NCI-H1105 (cell line): ENCODE results near the gene DMD.
"Not testable (repeated sequence)": the region's sequence is repeated elsewhere in the genome, so short reads cannot be mapped to it uniquely, and the experiment has no call there.

Experiments
- DNase-seq: peaks from one replicate; lab custom pipeline; 2025; lab: John Stamatoyannopoulos, UW

DMD gene

GRCh38 chrX:33149580-33149979 is 61.8 kb downstream of the DMD start:
- no peak for DNase-seq

DNA sequence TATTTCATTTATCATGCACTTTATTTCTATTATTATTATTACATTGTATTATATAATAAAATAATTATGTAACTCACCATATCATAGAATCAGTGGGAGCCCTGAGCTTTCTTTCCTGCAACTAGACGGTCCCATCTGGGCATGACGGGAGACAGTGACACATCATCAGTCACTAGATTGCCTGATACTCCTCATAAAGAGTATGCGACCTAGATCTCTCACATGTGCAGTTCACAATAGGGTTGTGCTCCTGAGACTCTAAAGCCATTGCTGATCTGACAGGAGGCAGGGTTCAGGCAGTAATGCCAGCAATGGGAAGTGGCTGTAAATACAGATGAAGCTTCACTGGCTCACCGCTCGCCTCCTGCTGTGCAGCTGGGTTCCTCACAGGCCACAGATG is 62.3 kb downstream of the DMD start:
- DNase-seq = no peak

GRCh38 chrX:33142331-33142730 is 69.0 kb downstream of the DMD start:
- no peak for DNase-seq

DNA sequence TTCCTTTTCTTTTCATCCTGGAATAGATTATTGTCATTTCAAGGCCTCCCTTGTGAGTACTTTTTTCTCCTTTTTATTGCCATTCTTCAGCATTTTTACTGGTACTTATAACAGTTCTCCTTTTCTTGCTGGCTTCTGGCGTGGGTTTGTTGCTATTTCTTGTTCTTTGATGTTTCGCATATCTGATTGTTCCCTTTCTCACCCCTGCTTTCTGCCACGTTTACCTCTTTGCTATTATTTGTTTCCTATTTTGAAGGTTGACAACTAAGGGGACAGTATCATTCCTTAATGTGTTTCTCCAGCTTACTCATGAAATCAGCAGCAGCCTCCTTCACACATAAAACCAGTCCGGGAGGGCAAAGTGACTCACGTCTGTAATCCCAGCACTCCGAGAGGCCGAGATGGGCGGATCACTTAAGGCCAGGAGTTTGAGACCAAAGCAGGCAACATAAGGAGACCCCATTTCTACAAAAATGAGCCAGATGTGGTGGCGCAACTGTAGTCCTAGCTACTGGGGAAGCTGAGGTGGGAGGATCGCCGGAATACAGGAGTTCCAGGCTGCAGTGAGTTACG is 72.6 kb downstream of the DMD start:
- no peak for DNase-seq

DNA sequence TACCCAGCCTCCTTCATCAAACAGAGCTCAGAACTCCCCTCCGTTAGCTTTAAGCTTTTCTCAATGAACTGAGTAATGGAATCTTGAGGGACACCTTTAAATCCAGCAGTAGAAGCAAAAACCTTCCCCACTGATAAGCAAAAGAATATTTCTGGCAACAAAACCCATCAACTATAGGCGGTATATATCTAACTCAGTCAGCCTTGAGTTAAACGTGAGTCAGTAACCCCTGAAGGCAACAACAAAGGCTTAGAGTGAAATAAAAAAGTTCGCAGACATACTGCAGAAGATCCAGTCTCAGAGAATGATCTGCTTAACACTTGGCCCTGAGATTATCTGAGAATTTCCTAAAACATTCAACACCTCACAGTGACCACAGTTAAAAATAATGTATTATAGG is 77.2 kb downstream of the DMD start:
- DNase-seq = no peak

GRCh38 chrX:33133320-33133719 is 78.0 kb downstream of the DMD start:
- no peak for DNase-seq

GRCh38 chrX:33132569-33132968 is 78.8 kb downstream of the DMD start:
- no peak for DNase-seq

DNA sequence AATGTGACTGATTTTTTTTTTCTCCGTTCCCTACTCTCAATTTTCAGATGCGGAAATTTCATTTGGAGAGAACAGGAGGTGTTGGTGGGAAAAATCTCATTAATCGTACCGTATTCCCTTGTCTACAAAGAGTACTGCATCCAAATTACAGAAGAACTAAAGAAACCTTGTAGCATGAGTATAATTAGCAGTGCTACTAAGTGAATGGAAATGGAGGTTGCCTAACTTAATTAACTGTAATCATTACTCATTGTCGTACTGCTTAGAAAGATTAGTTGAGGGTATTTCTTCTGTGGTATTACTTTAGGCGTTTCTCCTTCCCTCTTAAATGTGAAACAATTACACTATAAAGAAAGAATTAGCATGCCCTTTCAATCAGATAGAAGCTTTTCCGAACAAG is 81.7 kb downstream of the DMD start:
- no peak for DNase-seq

DNA sequence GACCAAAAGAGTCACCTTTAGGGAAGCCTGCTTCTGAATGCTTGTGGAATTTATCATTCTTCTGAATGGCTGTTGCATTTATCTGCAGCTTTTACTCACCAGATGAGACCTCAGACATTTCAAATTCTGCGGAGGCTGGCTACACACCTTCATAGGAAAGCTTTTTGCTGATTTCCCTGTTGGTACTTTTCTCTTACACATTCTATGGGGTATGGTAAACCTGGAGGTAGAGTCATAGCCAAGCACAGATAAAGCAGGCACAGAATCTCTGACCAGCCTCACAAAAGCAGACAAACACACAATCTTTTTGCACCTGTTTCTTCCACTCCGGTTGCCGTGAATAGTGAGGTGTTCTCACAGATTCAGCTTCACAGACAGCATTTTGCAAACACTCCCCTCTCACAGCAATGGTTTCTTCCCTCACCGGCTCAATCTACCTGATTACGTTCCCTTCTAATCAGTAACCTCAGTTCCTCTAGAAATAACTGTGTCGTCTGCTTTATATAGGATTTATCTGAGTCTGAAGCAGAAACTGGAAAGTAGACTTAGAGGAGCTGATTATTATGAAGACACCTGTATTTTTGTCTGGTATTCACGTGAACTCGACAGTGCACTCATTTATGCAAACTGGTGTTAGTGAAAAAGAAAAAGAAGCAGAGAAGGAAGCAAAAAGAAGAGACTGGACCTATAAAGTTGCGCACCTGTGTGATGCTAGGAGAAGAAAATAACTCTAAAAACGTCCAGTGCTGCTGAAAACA is 83.1 kb downstream of the DMD start:
- DNase-seq = no peak

DNA sequence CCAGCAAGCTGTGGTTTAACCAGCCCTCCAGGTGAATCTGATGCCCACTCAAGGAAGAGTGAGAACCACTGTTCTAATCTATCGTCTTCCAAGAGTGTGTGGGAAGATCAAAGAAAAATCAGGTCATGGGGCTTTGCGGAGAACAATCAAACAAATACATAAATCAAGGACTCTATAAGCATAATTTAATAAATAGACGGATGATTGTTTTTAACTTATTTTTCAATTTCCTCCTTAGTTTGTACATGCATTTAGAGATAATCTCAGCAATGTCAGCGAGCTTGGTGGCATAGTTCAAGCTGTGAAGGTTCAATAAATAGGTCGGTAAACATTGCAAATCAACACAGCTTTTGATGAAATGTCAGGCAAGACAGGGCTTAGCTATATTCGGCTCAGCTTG is 84.9 kb downstream of the DMD start:
- DNase-seq = no peak

DNA sequence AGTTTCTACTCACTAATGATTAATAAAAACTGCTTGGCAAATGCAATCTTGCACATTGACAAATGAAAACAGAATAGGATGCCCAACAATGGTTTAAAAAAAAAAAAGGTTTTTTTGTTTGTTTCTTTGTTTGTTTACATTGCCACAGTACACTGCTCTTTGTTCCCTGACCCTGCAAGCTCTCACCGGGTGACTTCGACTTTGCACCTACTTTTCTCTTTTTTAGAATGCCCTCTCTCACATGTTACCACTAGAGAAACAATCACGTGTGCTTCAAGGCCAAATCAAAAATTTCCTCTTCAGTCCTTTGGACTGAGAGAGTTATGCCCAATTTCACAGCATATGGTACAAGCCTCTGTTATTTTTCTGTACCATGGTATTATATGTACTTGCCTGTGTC is 101.5 kb downstream of the DMD start:
- DNase-seq = no peak

GRCh38 chrX:33106737-33107136 is 104.6 kb downstream of the DMD start:
- no peak for DNase-seq

DNA sequence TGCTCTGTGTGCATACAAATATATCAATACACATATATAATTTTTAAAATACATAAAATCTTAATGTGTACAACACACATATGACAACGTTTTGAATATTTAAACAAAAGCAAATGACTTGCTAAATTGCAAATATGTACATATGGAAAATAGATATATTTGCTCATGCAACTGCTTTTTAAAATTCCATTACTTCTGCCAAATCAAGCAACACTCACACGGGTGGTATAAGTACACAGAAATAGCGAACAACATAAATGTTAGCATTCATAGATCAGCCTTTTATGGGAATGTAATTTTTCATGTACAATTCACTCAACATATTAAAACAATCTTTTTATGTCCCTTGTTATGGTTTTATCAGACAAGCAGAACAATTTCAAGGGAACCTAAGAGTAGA is 116.3 kb downstream of the DMD start:
- DNase-seq = no peak

GRCh38 chrX:33087411-33087810 is 123.9 kb downstream of the DMD start:
- no peak for DNase-seq

DNA sequence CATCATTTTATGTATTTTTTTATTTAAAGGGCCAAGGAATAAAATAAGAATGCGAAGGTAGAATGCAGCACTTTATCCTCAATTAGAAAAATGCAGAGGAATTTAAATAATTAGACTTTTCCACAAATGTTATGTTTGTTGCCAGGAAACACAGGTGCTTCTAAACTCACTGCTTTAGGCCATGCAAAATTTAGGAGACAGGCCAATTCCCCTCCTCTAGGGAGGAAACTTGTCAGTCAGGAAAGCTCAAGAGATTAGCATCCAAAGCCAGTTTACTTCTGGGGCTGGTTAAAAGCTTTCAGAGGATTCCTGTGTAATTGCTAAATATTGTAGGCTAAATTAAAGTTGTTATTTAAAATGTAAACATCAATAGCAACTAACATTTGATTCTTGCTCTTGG is 124.5 kb downstream of the DMD start:
- no peak for DNase-seq

DNA sequence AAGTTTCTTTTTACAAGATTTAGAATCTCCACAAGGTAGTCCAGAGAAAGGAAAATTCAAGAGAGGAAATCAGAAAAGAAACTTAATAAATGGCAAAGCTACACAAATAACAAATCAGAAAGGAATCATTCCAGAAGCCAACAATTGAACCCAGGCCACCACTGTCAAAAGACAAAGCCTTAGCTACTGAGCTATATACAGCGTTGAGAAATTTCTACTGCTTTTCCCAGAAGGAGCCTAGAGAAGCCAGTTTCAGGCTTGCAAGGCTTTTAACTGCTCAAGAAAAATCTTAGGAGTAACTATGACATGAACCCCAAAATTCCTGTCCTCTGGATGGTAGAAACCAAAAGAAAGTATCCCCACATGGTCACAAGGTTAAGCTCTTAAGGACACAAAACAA is 129.0 kb downstream of the DMD start:
- DNase-seq = no peak

DNA sequence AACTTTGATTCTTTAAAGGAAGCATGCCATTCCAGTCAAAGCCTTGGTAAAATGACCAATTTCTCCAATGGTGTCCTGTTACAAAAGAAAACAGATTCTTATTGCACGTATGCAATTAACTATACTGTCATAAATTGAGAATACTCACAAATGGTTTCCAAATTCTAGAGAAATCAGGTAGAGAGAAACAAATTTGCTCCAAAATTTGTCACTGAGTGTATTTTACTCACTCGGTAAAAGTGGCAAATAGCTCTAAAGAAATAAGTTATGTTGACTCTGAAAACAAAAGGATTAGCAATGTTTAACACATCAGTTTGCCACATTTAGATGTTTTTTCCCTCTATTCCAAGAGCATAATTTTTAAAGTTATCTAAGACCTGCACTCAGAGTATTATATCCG is 133.1 kb downstream of the DMD start:
- no peak for DNase-seq

- DNase-seq = not testable (repeated sequence)
These were observed 137.7 kb downstream of the DMD start for GRCh38 chrX:33073660-33074059.

GRCh38 chrX:33065415-33065814 is 145.9 kb downstream of the DMD start:
- no peak for DNase-seq

DNA sequence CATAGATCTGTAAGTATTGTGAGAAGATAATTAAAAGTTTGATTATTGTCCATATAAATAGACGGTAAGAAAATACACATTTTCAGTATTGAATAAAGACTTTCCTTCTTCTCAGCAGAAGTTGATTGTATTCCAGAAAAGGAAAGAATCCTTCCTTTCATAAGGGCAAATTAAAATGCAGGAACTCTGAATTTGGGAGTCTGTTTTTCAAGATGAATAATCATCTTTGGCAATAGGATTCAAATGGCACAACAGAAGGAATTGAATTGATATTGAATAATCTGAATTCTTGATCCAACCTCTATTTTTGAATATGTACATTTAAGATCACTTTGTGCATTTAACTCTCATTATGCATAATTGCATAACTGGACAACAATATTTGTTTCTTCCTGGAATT is 149.3 kb downstream of the DMD start:
- DNase-seq = no peak

DNA sequence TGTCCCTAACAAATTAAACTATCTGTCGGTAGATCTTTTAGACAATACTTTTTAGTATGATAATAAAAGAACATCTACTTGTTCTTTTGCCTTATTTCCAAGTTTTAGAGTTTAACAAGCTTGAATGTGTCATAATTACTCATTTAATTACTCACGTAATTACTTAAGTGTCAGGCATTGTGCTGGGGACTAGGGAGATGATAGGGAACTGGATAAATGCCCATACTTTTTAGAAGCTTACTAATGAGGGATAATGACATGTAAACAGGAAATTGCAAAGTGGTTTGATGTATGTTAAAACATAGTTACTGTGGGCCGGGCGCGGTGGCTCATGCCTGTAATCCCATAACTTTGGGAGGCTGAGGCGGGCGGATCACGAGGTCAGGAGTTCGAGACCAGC is 158.3 kb downstream of the DMD start:
- no peak for DNase-seq

- no peak for DNase-seq
These were observed 165.5 kb downstream of the DMD start for GRCh38 chrX:33045882-33046281.

DNA sequence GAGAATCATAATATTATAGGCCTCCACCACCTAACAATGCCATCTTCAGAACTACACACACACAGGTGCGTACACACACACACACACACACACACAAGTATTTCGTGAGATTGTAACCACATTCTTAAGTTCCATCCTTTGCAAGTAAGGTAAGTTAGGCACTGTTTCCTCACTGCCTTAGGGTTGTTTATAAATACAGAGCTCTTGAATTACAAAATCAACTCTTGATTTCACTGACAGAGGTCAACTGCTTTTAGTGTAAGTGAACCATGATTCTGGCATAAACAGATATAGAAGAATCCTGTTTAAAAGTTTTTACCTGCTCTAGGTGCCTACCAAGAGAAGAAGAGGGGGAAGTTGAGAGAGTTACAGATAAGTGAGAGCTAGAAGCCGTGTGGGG is 166.1 kb downstream of the DMD start:
- no peak for DNase-seq

DNA sequence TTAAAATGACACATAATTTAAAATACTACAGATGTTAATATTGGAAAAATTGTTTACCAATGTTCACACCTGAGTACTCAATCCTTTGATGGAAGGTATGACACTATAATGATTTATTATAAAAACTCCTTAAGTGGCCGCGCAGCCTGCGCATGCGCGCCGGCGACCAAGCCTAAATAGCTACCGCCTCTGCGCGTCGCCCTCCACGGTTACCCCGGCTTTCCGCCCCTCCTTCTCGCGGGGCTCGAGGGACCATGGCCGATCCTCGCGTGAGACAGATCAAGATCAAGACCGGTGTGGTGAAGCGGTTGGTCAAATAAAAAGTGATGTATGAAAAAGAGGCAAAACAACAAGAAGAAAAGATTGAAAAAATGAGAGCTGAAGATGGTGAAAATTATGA is 170.2 kb downstream of the DMD start:
- DNase-seq = no peak
